BJ (cell line): ENCODE data around the gene KLHL22. TPM values are rescaled to one million over a fixed set of nuclear protein-coding genes. Genes with fewer than 3 reads are reported as not detected.
A peak's percentile ranks its signal among the peaks of the same experiment; 100 is the strongest.

Source experiments
- CTCF ChIA-PET: fragments of 350-600 bp; formaldehyde crosslinking; extraction: SDS; loops from one replicate; lab custom pipeline; 2021; ENCODE audit warnings: antibody characterized with exemption, inconsistent platforms; lab: Yijun Ruan, JAX
- POLR2A ChIA-PET: fragments of 300-600 bp; sonication (Branson Sonifier 250); formaldehyde crosslinking; extraction: SDS; loops from one replicate; lab custom pipeline; 2021; ENCODE audit warnings: antibody characterized with exemption; lab: Charles Lee
- DNase-seq: peaks from one replicate; pipeline ENCODE4 v3.0.0-alpha.2; 2011; ENCODE audit warnings: low read depth
- H3K27me3 ChIP-seq: 2 replicates; pipeline ENCODE4 v1.6.0; 2011; ENCODE audit warnings: low read length; ENCODE audit not compliant: control insufficient read depth, insufficient read depth
- H3K36me3 ChIP-seq: 2 replicates; pipeline ENCODE4 v1.5.1; 2011; ENCODE audit warnings: low read length; ENCODE audit not compliant: control insufficient read depth, insufficient read depth
- H3K4me3 ChIP-seq: 2 replicates; pipeline ENCODE4 v1.5.1; 2011; ENCODE audit warnings: low read depth, mild to moderate bottlenecking, control low read depth, low read length
- polyA plus RNA-seq: library from polyadenylated mRNA; depleted of rRNA; stranded (reverse); fragments of >200 nt; gene quantifications from 2 replicates; pipeline ENCODE4 v1.2.3, GENCODE V29; 2011
- TF ChIP-seq, protein P1 (sequence below): IDR thresholded peaks from 2 replicates; pipeline ENCODE4 v1.5.1; 2011; ENCODE audit warnings: low read depth, mild to moderate bottlenecking, control low read depth, inconsistent platforms, low read length, moderate library complexity; ENCODE audit not compliant: insufficient read depth

KLHL22 gene
- polyA plus RNA-seq, 1 experiment = 34.0 TPM

DNA sequence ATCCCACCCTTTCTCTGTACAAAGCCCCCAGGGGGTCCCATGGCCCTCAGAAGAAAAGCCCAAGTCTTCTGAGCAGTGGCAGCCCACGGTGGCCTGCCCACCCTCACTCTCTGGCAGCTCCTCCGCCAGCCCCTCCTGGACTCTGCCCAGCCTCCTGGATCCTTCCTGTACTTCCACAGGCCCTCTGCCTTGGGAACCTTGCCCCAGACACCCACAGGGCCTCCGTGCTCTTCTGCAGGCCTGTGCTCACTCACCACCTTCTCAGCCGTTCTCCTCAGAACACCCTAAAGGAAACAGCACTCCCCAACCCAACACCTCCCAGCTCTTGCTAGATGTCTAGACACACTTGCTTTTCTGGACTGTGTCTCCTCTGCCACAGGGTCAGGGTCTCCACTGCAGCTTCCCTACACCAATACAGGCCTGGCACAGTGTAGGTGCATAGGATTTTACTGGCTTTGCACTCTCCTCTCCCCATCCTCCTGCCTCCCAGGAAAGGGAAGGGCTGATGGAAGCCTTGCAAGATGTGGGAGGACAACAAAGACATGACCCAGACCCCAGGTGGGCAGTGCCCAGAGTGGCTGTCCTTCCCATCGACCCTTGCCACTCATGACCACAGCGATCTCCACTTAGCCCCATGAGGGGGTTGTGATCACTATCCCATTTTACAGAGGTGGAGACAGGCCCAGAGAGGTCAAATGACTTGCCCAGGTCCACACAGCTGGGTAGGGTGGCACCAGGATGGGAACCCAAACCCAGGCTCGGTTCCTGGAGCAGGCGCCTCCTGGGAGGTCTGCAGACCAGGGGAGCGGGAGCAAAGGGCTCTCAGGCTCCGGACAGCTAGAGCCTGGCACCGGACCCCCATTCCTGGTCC is 59.9 kb downstream of the KLHL22 start:
- ChIA-PET POLR2A (no interaction called here), CTCF (interaction anchor here (0.9 to 5.7 kb wide), 5 partner anchors 12 to 129 kb away, joined by 3 to 25 read pairs (median 4); no protein-coding TSS in a partner anchor)
- H3K27me3 ChIP-seq = no peaks in the 10 kb centered on the region
- H3K36me3 ChIP-seq = peaks cover 7% of the 10 kb centered on the region
- no peak for DNase-seq
- peak overlapping the region; percentile 72 for H3K4me3 ChIP-seq
- TF ChIP-seq, protein P1, sequence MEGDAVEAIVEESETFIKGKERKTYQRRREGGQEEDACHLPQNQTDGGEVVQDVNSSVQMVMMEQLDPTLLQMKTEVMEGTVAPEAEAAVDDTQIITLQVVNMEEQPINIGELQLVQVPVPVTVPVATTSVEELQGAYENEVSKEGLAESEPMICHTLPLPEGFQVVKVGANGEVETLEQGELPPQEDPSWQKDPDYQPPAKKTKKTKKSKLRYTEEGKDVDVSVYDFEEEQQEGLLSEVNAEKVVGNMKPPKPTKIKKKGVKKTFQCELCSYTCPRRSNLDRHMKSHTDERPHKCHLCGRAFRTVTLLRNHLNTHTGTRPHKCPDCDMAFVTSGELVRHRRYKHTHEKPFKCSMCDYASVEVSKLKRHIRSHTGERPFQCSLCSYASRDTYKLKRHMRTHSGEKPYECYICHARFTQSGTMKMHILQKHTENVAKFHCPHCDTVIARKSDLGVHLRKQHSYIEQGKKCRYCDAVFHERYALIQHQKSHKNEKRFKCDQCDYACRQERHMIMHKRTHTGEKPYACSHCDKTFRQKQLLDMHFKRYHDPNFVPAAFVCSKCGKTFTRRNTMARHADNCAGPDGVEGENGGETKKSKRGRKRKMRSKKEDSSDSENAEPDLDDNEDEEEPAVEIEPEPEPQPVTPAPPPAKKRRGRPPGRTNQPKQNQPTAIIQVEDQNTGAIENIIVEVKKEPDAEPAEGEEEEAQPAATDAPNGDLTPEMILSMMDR = no peak

GRCh38 chr22:20434773-20435172 is 60.8 kb downstream of the KLHL22 start:
- H3K36me3 ChIP-seq = peaks cover 15% of the 10 kb centered on the region
- H3K4me3 ChIP-seq = no peak overlapping the region
- no peak for DNase-seq
- POLR2A ChIA-PET = no interaction called here
- H3K27me3 ChIP-seq = no peaks in the 10 kb centered on the region
- CTCF ChIA-PET = interaction anchor here (1.0 to 5.7 kb wide), 3 partner anchors 12 to 130 kb away, joined by 3 to 25 read pairs (median 4); no protein-coding TSS in a partner anchor
- TF ChIP-seq, protein P1 = no peak

DNA sequence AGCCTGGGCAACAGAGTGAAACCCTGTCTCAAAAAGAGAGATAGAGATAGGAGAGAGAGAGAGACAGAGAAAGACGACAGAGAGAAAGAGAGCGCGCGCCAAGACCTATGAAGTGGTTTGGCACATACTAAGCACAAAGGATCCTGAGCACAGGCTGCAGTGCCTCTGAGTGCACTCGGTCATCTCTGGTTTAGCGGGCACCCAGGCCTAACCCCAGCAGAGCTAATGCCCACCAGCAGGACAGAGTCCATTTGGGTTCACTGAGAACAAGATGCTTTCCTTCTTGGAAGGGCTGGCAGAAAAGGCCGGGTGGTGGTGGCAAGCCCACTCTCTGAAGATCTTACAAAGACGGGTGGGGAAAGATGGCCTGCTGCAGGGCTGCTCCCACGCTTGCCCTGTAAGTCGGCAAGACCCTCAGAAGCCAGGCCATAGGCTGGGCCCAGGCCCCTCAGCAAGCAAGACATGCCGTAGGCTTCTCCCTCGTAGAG is 61.3 kb downstream of the KLHL22 start:
- TF ChIP-seq, protein P1 = no peak
- Histone ChIP-seq H3K36me3 (peaks cover 17% of the 10 kb centered on the region), H3K4me3 (no peak overlapping the region), H3K27me3 (no peaks in the 10 kb centered on the region)
- CTCF ChIA-PET = interaction anchor here (1.0 to 5.7 kb wide), 4 partner anchors 11 to 130 kb away, joined by 3 to 25 read pairs (median 4); no protein-coding TSS in a partner anchor
- no peak for DNase-seq
- POLR2A ChIA-PET = no interaction called here

DNA sequence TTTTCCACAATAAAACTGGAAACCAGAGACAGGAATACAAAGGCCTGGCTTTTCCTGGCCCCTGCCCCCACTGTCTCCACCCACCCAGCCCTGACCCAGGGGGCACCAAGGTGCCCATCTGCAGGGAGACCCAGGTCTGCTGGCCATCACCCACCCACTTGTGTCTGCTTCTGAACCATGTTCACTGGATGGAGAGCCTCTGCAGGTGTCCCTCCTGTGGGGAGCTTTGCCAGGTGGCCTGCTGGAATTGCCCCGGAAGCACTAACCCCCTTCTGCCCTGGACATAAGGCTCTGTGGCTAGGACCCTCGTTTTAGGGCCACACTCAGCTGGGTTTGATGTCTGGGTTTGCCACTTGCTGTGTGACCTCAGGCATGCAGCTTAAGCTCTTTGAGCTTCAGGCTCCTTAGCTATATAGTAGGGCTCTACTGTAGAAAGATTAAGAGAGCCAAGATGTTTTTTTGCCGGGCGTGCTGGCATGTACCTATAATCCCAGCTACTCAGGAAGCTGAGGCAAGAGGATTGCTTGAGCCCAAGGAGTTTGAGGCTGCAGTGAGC is 61.8 kb downstream of the KLHL22 start:
- Histone ChIP-seq H3K27me3 (no peaks in the 10 kb centered on the region), H3K4me3 (no peak overlapping the region), H3K36me3 (peaks cover 21% of the 10 kb centered on the region)
- DNase-seq = no peak
- CTCF ChIA-PET = interaction anchor here (1.5 to 5.7 kb wide), 3 partner anchors 16 to 131 kb away, joined by 3 to 25 read pairs (median 5); no protein-coding TSS in a partner anchor
- POLR2A ChIA-PET = no interaction called here
- TF ChIP-seq, protein P1 = no peak

DNA sequence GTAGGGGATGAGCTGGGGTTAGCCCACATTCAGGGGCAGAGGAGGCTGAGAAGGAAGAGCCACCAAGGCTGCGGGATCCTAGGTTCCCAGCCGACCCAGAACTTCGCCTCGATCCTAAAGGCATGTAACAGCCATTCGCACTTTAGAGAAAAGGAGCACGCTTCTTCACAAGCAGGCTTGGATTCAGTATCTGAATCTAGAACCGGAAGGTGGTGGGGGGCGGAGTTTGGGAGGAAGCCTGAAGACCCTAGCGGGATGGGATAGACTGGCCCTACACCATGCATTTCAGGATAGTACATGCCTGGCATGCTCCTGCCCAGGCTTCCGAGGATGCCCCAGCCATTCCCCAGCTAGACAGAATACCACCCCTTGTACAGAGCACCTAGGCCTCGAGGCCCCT is 62.4 kb downstream of the KLHL22 start:
- Histone ChIP-seq H3K36me3 (peaks cover 23% of the 10 kb centered on the region), H3K4me3 (no peak overlapping the region), H3K27me3 (no peaks in the 10 kb centered on the region)
- ChIA-PET POLR2A (no interaction called here), CTCF (interaction anchor here (1.5 to 5.7 kb wide), 2 partner anchors 15 to 24 kb away, joined by 5 to 25 read pairs; no protein-coding TSS in a partner anchor)
- DNase-seq = no peak
- TF ChIP-seq, protein P1 = no peak
